Measurements from ENCODE around the gene ZNF296.

ZNF296 gene

GRCh38 chr19:45046355-45046754 is 29.9 kb downstream of the ZNF296 start:
- ChIA-PET CTCF (interaction anchor here (1.3 kb wide), 1 partner anchor 13 kb away, joined by 4 read pairs; no protein-coding TSS in a partner anchor), POLR2A (ENCODE audit: low non-redundant PET) (no interaction called here)
- DNase-seq (ENCODE audit: low spot score) = no peak
- TF ChIP-seq CTCF (conservative IDR thresholded peaks at IDR 0.05; ENCODE audit: low read depth) = no peak
- peak overlapping the region; percentile 3; the same call in 1 of the 2 replicates for H3K27ac ChIP-seq

- DNase-seq (ENCODE audit: low spot score) = no peak
- peak overlapping the region; percentile 3; the same call in 1 of the 2 replicates for H3K27ac ChIP-seq
- ChIA-PET CTCF (interaction anchor here (0.5 to 1.3 kb wide), 3 partner anchors 14 to 1571 kb away, joined by 3 to 4 read pairs (median 4); no protein-coding TSS in a partner anchor), POLR2A (ENCODE audit: low non-redundant PET) (no interaction called here)
- no peak for TF ChIP-seq CTCF (conservative IDR thresholded peaks at IDR 0.05; ENCODE audit: low read depth)
These were observed 30.5 kb downstream of the ZNF296 start for GRCh38 chr19:45045671-45046353.

GRCh38 chr19:45041125-45041524 is 35.2 kb downstream of the ZNF296 start:
- POLR2A ChIA-PET (ENCODE audit: low non-redundant PET) = interaction anchor here (0.8 to 1.0 kb wide), 2 partner anchors 27 to 40 kb away, joined by 3 to 4 read pairs; partner anchors contain the start of gene RELB
- CTCF ChIA-PET = interaction anchor here (0.5 kb wide), 1 partner anchor 119 kb away, joined by 4 read pairs; no protein-coding TSS in a partner anchor
- DNase-seq (ENCODE audit: low spot score) = no peak
- no peak overlapping the region for H3K27ac ChIP-seq
- no peak for TF ChIP-seq CTCF (conservative IDR thresholded peaks at IDR 0.05; ENCODE audit: low read depth)

- H3K27ac ChIP-seq = no peak overlapping the region
- CTCF ChIA-PET = no interaction called here
- DNase-seq (ENCODE audit: low spot score) = no peak
- POLR2A ChIA-PET (ENCODE audit: low non-redundant PET) = no interaction called here
- TF ChIP-seq CTCF (conservative IDR thresholded peaks at IDR 0.05; ENCODE audit: low read depth) = no peak
These were observed 36.1 kb downstream of the ZNF296 start for GRCh38 chr19:45040059-45040771.

- POLR2A ChIA-PET (ENCODE audit: low non-redundant PET) = interaction anchor here (0.6 to 1.8 kb wide), 5 partner anchors 10 to 47 kb away, joined by 3 to 9 read pairs (median 4); no protein-coding TSS in a partner anchor
- peak; percentile 93 for DNase-seq (ENCODE audit: low spot score)
These were observed 37.1 kb downstream of the ZNF296 start, which contains the start of gene CLASRP for GRCh38 chr19:45038931-45039893. TSS of gene CLASRP (plus strand) at chr19:45039045. CDS start at chr19:45040213, 1,168 bp downstream.

More at GRCh38 chr19:45038931-45039893, 37.1 kb downstream of the ZNF296 start, which contains the start of gene CLASRP:
- CTCF ChIA-PET = interaction anchor here (0.6 to 0.9 kb wide), 4 partner anchors 20 to 261 kb away, joined by 3 to 6 read pairs (median 4); no protein-coding TSS in a partner anchor
- peak within 1 kb of the TSS; percentile 90 for H3K27ac ChIP-seq
- TF ChIP-seq CTCF (conservative IDR thresholded peaks at IDR 0.05; ENCODE audit: low read depth) = no peak
